Esophagus squamous epithelium (tissue), 4 donors: ENCODE data around the gene KCNQ1.

ENCODE experiments used
- POLR2A ChIP-seq, 4 donors: fragments of 450-650 bp; IDR thresholded peaks; one replicate each; pipeline ENCODE4 v1.6.1; 2017; ENCODE audit warnings: antibody characterized with exemption in 4 of 4, mild to moderate bottlenecking in 4 of 4, moderate library complexity in 3 of 4
- TF ChIP-seq, protein P1 (sequence below), 6 experiments: fragments of 450-650 bp in 4 of 6; fragments of 200-600 bp in 2 of 6; sonication (generic) in 2 of 6; IDR thresholded peaks; one replicate each; pipeline ENCODE4 v1.5.1; 2016 to 2019; ENCODE audit warnings: antibody characterized with exemption in 6 of 6, mild to moderate bottlenecking in 4 of 6, moderate library complexity in 4 of 6

DNA sequence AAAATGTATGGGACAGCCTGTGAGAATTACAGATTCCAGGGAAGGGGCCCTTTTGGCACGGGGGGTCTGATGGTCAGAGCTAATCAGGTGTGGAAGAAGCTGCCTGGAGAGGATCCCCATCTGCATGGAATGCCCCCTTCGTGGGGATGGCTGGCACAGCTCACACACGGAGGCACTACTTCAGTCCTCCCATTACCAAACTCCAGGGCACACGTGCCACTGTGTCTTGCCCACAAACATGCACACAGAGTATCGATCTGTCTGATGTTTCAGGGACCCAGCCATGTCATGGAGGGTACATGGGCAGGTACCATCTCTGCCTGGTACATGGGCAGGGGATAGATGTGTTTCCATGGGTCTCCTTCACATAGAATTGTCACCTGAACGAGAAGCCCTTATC is 240.2 kb downstream of the KCNQ1 start:
- TF ChIP-seq, protein P1, sequence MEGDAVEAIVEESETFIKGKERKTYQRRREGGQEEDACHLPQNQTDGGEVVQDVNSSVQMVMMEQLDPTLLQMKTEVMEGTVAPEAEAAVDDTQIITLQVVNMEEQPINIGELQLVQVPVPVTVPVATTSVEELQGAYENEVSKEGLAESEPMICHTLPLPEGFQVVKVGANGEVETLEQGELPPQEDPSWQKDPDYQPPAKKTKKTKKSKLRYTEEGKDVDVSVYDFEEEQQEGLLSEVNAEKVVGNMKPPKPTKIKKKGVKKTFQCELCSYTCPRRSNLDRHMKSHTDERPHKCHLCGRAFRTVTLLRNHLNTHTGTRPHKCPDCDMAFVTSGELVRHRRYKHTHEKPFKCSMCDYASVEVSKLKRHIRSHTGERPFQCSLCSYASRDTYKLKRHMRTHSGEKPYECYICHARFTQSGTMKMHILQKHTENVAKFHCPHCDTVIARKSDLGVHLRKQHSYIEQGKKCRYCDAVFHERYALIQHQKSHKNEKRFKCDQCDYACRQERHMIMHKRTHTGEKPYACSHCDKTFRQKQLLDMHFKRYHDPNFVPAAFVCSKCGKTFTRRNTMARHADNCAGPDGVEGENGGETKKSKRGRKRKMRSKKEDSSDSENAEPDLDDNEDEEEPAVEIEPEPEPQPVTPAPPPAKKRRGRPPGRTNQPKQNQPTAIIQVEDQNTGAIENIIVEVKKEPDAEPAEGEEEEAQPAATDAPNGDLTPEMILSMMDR (IDR thresholded peaks at IDR 0.05) = no peak
- no peak for TF ChIP-seq POLR2A (IDR thresholded peaks at IDR 0.05)
